ENCODE measurements around the gene NUBPL. TPM values are rescaled to one million over a fixed set of nuclear protein-coding genes. Genes with fewer than 3 reads are reported as not detected.

The NUBPL gene
- total and polyA plus RNA-seq, 7 donors: 3.3 to 16.3 (median 8.5) TPM

GRCh38 chr14:31544816-31545215 lies 16.4 kb upstream of the NUBPL start:
- intact Hi-C loops (cut with DNase I): no loop called here
- DNase-seq: no peak
- no peak for ATAC-seq
- Histone ChIP-seq H3K27me3 (ENCODE audit: insufficient read depth in 3 of 3, low read length in 2 of 3) (no peaks in the 10 kb centered on the region), H3K9me3 (no peaks in the 10 kb centered on the region), H3K36me3 (ENCODE audit: insufficient read depth in 1 of 2, low read depth in 1 of 2) (no peaks in the 10 kb centered on the region), H3K4me3 (no peak overlapping the region), H3K27ac (no peak overlapping the region), H3K4me1 (no peaks in the 10 kb centered on the region)
- 91 to 99% (median 91%) methylated on average over 3 of the region's 3 CpGs for WGBS, 3 donors
- TF ChIP-seq CTCF (IDR thresholded peaks at IDR 0.05): no peak

GRCh38 chr14:31545328-31545727 lies 15.9 kb upstream of the NUBPL start:
- ATAC-seq (no peak), DNase-seq (no peak)
- H3K4me3 ChIP-seq: no peak overlapping the region
- TF ChIP-seq CTCF (IDR thresholded peaks at IDR 0.05): no peak
- intact Hi-C loops (cut with DNase I): no loop called here
- 44 to 56% (median 46%) methylated on average over 3 of the region's 3 CpGs for WGBS, 3 donors
- H3K9me3 ChIP-seq: no peaks in the 10 kb centered on the region
- H3K36me3 ChIP-seq (ENCODE audit: insufficient read depth in 1 of 2, low read depth in 1 of 2): no peaks in the 10 kb centered on the region
- H3K27me3 ChIP-seq (ENCODE audit: insufficient read depth in 3 of 3, low read length in 2 of 3): no peaks in the 10 kb centered on the region
- no peaks in the 10 kb centered on the region for H3K4me1 ChIP-seq
- no peak overlapping the region for H3K27ac ChIP-seq

- 83 to 85% (median 84%) methylated on average over 2 of the region's 2 CpGs for WGBS, 3 donors
Observed at GRCh38 chr14:31549817-31550216, 11.4 kb upstream of the NUBPL start.

GRCh38 chr14:31550589-31550988 lies 10.6 kb upstream of the NUBPL start:
- Histone ChIP-seq H3K9me3 (no peaks in the 10 kb centered on the region), H3K4me1 (no peaks in the 10 kb centered on the region), H3K27ac (no peak overlapping the region), H3K4me3 (no peak overlapping the region), H3K27me3 (ENCODE audit: insufficient read depth in 3 of 3, low read length in 2 of 3) (no peaks in the 10 kb centered on the region), H3K36me3 (ENCODE audit: insufficient read depth in 1 of 2, low read depth in 1 of 2) (no peaks in the 10 kb centered on the region)
- no peak for TF ChIP-seq CTCF (IDR thresholded peaks at IDR 0.05)
- intact Hi-C loops (cut with DNase I): no loop called here
- WGBS, 3 donors: 85 to 88% (median 86%) methylated on average over 2 of the region's 2 CpGs
- DNase-seq (no peak), ATAC-seq (no peak)

More at GRCh38 chr14:31549817-31550216, 11.4 kb upstream of the NUBPL start:
- Histone ChIP-seq H3K4me1 (no peaks in the 10 kb centered on the region), H3K9me3 (no peaks in the 10 kb centered on the region), H3K27me3 (ENCODE audit: insufficient read depth in 3 of 3, low read length in 2 of 3) (no peaks in the 10 kb centered on the region), H3K4me3 (no peak overlapping the region), H3K27ac (no peak overlapping the region), H3K36me3 (ENCODE audit: insufficient read depth in 1 of 2, low read depth in 1 of 2) (no peaks in the 10 kb centered on the region)
- ATAC-seq (no peak), DNase-seq (no peak)
- TF ChIP-seq CTCF (IDR thresholded peaks at IDR 0.05): no peak
- intact Hi-C loops (cut with DNase I): no loop called here

- TF ChIP-seq CTCF (IDR thresholded peaks at IDR 0.05): no peak
- ATAC-seq (no peak), DNase-seq (no peak)
- peaks cover 6% of the 10 kb centered on the region for H3K4me1 ChIP-seq
- no peaks in the 10 kb centered on the region for H3K27me3 ChIP-seq (ENCODE audit: insufficient read depth in 3 of 3, low read length in 2 of 3)
- H3K4me3 ChIP-seq: no peak overlapping the region
- 72 to 75% (median 73%) methylated on average over 2 of the region's 2 CpGs for WGBS, 3 donors
- intact Hi-C loops (cut with DNase I): no loop called here
- no peak overlapping the region for H3K27ac ChIP-seq
- H3K9me3 ChIP-seq: no peaks in the 10 kb centered on the region
- no peaks in the 10 kb centered on the region for H3K36me3 ChIP-seq (ENCODE audit: insufficient read depth in 1 of 2, low read depth in 1 of 2)
Observed at GRCh38 chr14:31556191-31556590, 5.0 kb upstream of the NUBPL start.
